ENCODE results near the gene FKBP2.

The FKBP2 gene

DNA sequence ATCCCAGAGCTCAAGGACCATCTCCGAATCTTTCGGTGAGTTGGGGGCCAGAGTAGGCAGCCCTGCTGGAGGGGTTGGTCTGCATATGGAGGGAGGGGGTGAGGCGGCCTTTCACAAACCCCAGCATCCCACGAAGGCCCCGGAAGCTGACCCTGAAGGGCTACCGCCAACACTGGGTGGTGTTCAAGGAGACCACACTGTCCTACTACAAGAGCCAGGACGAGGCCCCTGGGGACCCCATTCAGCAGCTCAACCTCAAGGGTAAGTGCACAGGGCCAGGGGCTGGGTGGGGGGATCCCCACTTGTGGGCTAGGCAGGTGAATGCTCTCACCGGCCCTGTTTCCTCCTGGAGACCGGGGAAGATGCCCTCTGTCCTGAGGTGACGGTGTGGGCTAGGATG, 21.1 kb upstream of the FKBP2 start:
- no peak for DNase-seq

DNA sequence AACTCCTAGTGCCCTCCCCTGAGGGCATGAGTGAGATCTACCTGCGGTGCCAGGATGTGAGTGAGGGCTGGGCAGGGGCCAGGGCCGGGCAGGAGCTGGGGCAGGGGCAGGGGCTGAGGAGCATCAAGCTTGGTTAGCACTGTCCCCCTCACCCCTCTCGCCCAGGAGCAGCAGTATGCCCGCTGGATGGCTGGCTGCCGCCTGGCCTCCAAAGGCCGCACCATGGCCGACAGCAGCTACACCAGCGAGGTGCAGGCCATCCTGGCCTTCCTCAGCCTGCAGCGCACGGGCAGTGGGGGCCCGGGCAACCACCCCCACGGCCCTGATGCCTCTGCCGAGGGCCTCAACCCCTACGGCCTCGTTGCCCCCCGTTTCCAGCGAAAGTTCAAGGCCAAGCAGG, 20.6 kb upstream of the FKBP2 start:
- no peak for DNase-seq

DNA sequence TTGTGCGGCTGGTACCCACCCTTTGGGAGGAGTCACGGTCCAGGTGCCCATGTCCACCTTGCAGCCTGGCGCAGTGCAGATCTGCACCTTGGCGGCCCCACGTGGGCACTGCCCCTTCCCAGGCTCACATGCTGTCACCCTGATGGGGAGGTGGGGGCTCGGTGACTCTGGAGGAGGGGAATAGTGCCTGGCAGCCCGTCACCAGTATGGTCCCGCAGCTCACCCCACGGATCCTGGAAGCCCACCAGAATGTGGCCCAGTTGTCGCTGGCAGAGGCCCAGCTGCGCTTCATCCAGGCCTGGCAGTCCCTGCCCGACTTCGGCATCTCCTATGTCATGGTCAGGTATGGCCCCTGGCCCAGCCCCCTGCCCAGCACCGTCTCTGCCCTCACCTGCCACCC, 20.1 kb upstream of the FKBP2 start:
- DNase-seq: no peak

DNA sequence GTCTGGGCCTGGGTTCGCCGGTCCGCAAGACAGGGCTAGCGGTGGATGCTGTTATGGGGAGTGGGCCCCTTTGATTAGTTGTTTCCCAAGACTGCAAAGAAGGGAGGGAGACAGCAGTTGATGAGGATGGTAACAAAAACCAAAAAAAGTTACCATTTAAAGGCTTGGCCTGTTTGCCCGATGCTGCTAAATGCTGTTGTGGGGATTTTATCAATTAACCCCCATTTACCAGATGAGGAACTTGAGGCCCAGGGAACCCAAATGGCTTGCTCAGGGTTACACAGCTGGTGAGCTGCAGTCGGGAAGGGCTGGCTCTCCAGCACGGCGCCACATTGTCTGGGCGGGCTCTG, 18.3 kb upstream of the FKBP2 start:
- DNase-seq: no peak

DNA sequence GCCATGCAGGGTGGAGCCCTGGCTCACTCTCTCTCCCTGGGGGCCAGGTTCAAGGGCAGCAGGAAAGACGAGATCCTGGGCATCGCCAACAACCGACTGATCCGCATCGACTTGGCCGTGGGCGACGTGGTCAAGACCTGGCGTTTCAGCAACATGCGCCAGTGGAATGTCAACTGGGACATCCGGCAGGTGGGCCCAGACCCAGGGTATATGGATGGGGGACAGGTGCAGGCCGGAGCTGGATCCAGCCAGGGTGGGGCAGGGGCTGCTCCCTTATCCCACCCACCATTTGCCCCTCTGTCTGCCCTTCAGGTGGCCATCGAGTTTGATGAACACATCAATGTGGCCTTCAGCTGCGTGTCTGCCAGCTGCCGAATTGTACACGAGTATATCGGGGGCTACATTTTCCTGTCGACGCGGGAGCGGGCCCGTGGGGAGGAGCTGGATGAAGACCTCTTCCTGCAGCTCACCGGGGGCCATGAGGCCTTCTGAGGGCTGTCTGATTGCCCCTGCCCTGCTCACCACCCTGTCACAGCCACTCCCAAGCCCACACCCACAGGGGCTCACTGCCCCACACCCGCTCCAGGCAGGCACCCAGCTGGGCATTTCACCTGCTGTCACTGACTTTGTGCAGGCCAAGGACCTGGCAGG, 17.8 kb upstream of the FKBP2 start:
- no peak for DNase-seq

DNA sequence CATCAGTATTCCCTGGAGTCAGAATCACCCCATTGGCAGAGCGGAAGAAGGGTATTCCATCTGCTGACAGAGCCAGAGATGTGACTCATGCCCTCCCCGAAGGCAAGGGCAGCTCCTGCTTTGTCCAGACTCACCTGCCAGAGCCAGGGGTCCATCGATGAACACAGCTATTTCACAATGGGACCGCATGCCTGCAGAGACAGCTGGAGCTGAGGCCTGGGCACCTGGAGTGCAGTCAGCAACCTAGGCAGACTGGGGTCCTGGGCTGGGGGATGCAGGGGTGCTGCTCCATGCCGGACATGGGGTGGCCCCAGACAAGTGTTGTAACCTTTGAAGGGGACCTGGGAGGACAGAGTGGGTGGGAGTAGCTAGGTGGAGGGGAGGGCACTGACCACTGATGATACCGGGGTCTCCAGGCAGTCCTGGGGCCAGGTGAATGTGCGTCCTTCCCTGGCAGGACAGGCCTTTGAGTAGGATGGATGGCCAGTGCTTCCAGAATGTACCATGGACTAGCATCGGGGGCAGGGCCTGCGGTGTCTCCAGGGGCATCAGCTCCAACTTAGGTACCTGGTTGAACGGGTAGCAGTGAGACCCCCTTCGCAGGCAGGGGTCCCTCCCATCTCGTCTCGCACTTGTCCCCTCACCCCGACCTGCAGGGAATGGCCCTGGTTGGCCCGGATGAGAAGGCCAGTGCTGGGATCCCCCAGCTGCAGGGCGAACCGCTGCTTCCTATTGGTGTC, 16.6 kb upstream of the FKBP2 start:
- no peak for DNase-seq

DNA sequence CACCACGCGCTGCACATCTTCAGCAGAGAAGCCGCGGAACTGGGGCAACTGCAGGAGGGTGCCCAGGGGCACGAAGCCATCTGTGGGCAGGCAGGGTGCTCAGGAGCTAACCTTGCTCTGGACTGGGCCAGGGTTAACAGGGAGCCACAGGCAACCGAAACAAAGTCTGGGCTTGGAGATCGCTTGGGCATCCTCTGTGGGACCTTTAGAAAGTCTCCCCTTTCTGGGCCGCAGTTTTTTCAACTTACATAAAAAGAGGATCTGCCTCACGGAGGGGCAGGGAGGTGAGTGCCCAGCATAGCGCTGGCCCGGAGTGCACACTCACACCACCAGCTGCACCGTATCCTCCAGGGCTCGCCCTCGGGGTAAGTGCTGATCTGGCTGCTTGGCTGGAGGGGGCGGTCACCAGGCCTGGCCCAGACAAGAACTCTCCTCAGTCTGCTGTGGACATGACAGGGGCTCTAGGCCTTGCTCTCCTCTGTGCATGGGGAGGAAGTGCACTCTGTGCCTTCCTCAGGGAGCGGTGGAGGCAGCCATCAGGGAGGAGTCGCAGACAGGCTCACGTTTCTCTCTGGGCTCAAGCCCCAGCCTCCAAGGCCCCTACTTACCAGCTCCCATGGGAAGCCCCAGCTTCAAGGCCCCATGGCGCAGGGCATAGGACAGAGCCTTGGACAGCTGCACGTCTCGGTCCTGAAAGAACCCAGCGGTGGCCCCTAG, 15.8 kb upstream of the FKBP2 start:
- no peak for DNase-seq

DNA sequence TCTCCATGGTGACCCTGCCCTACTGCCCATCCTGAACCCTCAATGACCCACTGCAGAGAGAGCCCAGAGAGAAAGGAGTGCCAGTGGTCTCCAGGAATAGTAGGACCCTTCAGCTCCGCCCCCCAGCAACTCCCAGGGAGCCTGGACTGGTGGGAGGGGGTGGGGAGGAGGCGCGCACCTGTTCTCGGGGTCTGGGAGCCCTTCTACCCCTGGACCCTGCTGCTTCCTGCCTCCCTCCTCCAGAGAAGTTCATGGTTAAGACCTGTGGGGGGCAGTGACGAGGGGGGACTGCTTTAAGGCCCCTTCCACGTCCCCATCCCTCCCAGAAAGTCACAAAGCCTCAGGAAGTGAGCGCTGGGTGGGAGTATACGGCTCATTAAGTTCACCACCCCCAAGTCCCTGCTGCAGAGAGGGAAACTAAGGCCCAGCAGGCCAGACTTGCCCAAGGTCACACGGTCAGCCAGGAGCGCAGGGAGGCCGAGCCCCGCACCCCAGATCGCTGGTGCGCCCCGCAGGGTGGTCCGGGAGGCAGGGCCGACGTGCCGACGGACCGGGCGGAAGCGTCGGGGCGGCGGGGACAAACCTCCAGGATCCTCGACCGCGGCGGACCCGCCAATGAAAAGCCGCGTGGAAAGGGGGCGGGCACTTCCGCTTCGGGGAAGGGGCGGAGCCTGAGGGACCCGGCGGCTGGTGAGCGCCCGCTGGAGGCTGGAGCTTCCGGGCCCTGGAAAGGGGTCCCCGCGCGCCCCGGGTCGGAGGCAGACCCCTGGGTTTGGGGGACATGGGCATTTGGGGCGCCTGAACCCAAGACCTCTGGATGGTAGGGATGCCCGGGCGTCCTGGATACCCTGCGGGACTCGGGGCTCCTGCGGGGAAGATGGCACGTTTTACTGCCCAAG, 15.0 kb upstream of the FKBP2 start, which contains the start of the genes NUDT22 and TRPT1:
Gene NUDT22, plus strand, starts transcription at position 667 of the 899 bp plus-strand sequence. CDS start 379 bp downstream, outside the sequence.
Gene TRPT1, minus strand, starts transcription at position 579 of the 899 bp plus-strand sequence. Its CDS starts 326 bp downstream, at position 253.
- DNase-seq: peak; percentile 77

DNA sequence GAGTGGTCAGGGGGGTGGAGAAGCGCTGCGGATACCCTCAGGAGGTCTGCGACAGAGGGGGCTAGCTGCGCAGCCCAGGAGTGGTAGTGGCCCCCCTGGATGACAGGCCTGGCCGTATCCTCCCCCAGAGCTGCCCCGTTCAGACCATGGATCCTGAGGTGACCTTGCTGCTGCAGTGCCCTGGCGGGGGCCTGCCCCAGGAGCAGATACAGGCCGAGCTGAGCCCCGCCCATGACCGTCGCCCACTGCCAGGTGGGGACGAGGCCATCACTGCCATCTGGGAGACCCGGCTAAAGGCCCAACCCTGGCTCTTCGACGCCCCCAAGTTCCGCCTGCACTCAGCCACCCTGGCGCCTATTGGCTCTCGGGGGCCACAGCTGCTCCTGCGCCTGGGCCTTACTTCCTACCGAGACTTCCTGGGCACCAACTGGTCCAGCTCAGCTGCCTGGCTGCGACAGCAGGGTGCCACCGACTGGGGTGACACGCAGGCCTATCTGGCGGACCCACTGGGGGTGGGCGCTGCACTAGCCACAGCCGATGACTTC, 14.3 kb upstream of the FKBP2 start:
- DNase-seq: no peak

DNA sequence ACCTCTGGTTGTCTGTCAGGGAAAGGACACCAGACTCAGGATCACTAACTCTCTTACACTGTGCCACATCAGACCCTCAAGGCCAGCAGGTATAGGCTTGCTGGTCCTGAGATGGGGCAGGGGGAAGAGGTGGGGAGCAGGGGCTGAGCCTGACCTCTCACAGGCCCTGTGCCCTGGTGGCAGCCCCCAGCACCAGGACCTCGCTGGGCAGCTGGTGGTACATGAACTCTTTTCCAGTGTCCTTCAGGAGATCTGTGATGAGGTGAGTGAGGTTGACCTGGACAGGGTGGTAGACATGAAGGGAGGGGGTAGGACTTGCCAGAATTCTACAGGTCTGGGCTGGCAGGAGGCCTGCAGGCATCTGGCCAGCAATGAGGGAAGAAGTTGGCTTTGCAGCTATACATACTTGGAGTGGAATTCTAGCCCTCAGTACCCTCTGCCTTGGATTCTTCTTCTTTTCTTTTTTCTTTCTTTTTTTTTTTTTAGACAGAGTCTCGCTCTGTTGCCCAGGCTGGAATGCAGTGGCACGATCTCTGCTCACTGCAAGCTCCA, 13.4 kb upstream of the FKBP2 start:
- DNase-seq: no peak

DNA sequence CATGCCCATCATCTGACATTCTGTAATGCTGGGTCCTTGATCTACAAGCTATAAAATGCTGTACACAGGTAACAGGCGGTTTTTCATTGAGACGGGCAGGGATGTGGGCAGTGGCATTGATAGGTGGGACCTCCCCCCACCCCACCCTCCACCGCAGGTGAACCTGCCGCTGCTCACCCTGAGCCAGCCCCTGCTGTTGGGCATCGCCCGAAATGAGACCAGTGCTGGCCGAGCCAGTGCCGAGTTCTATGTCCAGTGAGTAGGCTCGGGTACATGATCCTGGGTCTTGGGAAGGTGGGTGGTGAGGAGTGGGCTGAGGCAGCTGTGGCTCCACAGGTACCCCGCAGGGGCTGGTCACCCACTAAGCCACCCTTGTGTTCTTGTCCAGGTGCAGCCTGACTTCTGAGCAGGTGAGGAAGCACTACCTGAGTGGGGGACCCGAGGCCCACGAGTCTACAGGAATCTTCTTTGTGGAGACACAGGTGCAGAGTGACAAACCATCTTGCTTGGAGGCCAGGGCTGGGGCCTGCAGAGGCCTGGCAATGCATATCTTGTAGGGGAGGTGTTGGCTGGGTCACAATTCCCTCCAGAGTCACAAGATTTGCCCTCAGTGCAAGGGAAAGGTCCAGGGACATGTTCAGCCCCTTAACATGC, 11.7 kb upstream of the FKBP2 start:
- no peak for DNase-seq

DNA sequence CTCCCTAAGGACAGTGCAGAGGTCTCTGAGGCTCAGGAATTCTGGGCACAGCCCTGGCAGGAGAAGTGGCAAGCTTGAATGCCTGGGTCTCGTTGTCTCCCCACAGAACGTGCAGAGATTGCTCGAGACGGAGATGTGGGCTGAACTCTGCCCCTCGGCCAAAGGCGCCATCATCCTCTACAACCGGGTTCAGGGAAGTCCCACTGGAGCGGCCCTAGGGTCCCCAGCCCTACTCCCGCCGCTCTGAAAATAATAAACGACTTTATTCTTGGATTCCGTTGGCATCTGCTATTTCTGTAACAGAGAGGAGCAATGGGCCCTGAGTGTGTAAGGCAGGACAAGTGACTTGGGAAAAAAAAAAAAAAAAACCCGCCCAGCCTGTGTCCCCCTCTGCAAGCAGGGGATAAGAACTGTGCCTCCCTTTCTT, 11.1 kb upstream of the FKBP2 start:
- DNase-seq: no peak

DNA sequence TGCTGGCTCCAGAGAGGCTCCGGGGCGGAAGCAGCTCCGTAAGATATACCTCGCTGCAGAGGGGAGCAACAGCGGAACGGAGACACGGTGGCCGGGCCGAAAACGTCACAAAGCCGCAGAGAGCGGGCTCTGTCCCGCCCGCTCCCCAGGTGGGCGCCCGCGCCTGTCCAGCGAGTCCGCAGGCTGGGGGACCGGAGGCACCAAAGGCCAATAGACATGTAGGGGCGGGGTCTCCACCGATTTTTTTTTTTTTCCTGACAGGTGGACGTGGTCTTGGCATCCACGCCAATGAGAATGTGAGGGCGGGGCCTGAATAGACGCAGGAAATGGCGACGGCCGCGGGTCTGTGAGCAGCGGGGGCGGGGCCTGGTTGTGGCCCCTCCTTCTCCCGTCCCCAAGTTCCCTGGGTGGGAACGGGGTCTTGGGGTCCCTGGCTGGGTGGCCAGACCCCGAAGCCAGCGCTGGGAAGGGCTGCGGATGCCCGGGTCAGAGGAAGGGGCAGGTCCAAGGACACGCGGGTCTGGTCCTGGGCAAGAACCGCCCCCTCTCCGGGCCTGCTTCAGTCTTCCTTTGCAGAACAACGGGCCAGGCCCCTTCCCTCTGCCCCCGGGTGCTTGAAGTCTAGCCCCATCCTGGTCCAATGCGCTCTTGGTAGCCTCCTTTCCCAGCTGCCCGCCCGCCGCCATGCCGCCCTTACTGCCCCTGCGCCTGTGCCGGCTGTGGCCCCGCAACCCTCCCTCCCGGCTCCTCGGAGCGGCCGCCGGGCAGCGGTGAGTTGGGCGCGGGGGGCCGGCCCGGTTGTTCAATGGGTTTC, 10.5 kb upstream of the FKBP2 start, which contains the start of gene DNAJC4:
Gene DNAJC4, plus strand, starts transcription at position 378 of the 814 bp plus-strand sequence. Its CDS starts 307 bp downstream, at position 685.
- peak; percentile 87 for DNase-seq

DNA sequence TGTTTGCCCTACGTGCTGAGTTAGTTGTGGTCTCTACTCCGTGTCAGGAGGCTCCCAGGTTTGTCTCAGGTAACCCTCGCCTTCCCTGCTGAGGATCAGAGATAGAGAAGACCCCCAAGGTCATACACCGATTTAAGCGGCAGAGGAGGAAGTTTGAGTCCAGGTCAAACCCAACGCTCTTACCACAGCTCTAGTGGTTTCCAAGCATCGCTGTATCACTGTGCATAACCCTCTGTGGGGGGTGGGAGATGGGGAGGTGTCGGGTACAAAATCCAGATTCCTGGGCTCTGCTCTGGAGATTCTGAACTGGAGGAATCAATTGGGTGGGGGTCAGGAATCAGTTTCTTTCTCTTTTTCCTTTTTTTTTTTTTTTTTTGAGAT, 9.9 kb upstream of the FKBP2 start:
- DNase-seq: no peak

DNA sequence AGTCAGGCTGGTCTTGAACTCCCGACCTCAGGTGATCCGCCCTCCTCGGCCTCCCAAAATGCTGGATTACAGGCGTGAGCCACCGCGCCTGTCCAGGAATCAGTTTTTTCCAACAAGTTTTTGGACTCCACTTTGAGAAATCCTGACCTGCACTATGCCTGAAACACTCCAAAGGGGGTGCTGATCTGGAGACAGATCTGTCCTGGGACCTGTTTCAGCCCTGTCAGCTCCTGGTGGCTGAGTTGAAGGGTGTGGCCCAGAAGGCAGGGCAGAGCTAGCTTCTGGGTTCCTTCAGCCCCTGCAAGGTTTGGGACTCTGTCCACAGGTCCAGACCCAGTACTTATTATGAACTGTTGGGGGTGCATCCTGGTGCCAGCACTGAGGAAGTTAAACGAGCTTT, 9.3 kb upstream of the FKBP2 start:
- DNase-seq: no peak

DNA sequence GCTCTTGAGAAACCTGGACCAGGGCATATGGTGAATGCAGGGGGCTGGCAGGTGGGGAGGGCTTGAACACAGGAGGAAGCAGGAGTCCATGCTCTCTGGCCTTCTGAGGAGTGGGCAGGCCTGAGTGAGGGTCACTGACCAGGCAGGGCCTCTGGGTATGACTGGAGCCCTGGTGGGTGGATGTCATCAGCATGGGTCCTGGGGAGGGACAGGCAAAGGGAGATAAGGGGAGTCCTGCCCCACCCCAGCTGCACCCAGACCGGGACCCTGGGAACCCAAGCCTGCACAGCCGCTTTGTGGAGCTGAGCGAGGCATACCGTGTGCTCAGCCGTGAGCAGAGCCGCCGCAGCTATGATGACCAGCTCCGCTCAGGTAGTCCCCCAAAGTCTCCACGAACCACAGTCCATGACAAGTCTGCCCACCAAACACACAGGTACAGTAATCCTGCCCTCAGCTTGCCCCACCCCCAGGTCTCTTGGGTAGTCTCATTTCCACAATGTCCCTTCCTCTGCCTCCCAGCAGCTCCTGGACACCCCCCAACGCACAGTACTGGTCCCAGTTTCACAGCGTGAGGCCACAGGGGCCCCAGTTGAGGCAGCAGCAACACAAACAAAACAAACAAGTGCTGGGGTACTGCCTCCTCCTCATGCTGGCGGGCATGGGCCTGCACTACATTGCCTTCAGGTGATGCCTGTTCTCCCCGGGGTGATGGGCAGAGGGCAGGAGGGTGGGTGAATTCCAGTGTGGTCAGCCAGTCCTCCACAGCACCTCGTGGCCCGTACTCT, 8.5 kb upstream of the FKBP2 start:
- no peak for DNase-seq

DNA sequence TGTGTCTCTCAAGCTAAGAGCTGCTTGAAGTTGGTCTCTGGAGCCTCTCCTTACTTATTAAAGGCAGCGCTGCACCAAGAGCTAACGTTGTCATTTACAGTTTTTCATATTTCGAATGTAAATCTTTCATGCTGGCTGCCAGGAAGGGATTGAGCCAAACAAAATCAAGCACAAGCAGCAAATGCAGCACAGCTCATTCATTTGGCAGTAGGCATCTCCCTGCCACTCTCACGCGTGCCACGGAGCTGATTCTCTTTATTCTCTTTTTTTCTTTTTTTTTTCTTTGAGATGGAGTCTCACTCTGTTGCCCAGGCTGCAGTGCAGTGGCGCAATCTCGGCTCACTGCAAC, 8.0 kb upstream of the FKBP2 start:
- DNase-seq: no peak

DNA sequence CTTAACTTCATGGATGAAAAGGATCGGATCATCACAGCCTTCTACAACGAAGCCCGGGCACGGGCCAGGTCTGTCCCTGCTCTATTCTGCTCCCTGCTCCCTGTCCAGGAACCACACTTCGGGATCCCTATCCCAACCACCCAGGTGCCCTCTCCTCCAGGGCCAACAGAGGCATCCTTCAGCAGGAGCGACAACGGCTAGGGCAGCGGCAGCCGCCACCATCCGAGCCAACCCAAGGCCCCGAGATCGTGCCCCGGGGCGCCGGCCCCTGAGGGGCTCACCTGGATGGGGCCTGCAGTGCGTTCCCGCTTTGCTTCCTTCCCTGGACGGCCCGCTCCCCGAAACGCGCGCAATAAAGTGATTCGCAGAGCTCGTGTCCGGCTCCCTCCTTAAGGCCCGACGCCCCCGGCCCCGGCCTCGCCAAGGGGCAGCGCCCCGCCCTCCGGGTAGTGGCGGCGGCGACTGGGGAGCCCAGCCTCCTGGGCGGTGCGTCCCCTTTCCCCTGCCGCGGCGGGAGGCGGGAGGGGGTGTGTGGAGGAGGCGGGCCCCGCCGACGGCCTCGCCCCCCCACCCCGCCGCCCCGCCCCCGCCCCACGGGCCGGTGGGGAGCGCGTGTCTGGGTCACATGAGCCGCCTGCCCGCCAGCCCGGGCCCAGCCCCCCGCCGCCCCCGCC, 6.8 kb upstream of the FKBP2 start, which contains the start of gene VEGFB:
Gene VEGFB, plus strand, starts transcription at position 672 of the 674 bp plus-strand sequence. CDS start 250 bp downstream, outside the sequence.
- DNase-seq: peak; percentile 43

Measured in NCI-H2227 treated with DMSO at 0.1 percent for 48 hours (cell line).